GM12878 (cell line): ENCODE measurements around the gene PHF1. TPM values are rescaled to one million over a fixed set of nuclear protein-coding genes. Genes with fewer than 3 reads are reported as not detected.

Source experiments
- ATAC-seq: fragments of 200-7000 bp; cut with Tn5 transposase; 3 replicates; pipeline ENCODE4 v1.9.1; 2020; ENCODE audit warnings: mild to moderate bottlenecking, moderate library complexity
- BruUV-seq: library from RNA; stranded (reverse); fragments of 400-500 nt; replicated peaks from 2 replicates; lab custom pipeline; 2021; lab: Mats Ljungman, UMichigan
- CTCF ChIA-PET: fragments of 300-600 bp; sonication (Branson Sonifier 250); formaldehyde crosslinking; extraction: SDS; loops from one replicate; lab custom pipeline; 2021; ENCODE audit warnings: inconsistent platforms; lab: Yijun Ruan, JAX
- POLR2A ChIA-PET: fragments of 350-600 bp; formaldehyde crosslinking; extraction: SDS; loops from one replicate; lab custom pipeline; 2021; ENCODE audit warnings: inconsistent platforms; lab: Charles Lee
- RAD21 ChIA-PET: fragments of 300-600 bp; sonication (Branson Sonifier 250); formaldehyde crosslinking; loops from one replicate; lab custom pipeline; 2023; ENCODE audit warnings: antibody characterized with exemption; ENCODE audit not compliant: unreplicated experiment; lab: Charles Lee
- SMC1A ChIA-PET: fragments of 300-600 bp; sonication (Branson Sonifier 250); formaldehyde crosslinking; loops from one replicate; lab custom pipeline; 2023; ENCODE audit not compliant: unreplicated experiment, uncharacterized antibody; lab: Charles Lee
- DNase-seq: peaks from one replicate; pipeline ENCODE4 v3.0.0-alpha.2; 2011; ENCODE audit warnings: low read depth, low spot score
- FAIRE-seq: peaks from 3 replicates; lab custom pipeline; 2011; peaks lifted over from hg19 to GRCh38; lab: Jason Lieb, UNC
- H2AFZ ChIP-seq: 2 replicates; pipeline ENCODE4 v1.6.0; 2011; ENCODE audit warnings: low read depth, low read length, control low read depth; ENCODE audit not compliant: control insufficient read depth
- H3K27ac ChIP-seq: 2 replicates; pipeline ENCODE4 v1.5.1; 2011; ENCODE audit warnings: control low read depth; ENCODE audit not compliant: control insufficient read depth, insufficient read depth
- H3K27me3 ChIP-seq, 2 experiments: replicated peaks in 1 of 2; 2 replicates each; pipeline versions ENCODE4 v1.6.0 to v1.6.1; 2011; ENCODE audit warnings: low read length in 1 of 2; ENCODE audit not compliant: control insufficient read depth in 2 of 2, insufficient read depth in 2 of 2
- H3K36me3 ChIP-seq, 2 experiments: 2 replicates each; pipeline ENCODE4 v1.5.1; 2011; ENCODE audit warnings: low read length in 1 of 2; ENCODE audit not compliant: control insufficient read depth in 2 of 2, insufficient read depth in 2 of 2
- H3K4me1 ChIP-seq: 2 replicates; pipeline ENCODE4 v1.6.1; 2011; ENCODE audit warnings: mild to moderate bottlenecking, low read length, moderate library complexity, mixed read lengths; ENCODE audit not compliant: control insufficient read depth, insufficient read depth
- H3K4me2 ChIP-seq: 2 replicates; pipeline ENCODE4 v1.6.0; 2011; ENCODE audit warnings: control low read depth; ENCODE audit not compliant: control insufficient read depth, insufficient read depth
- H3K4me3 ChIP-seq: fragments of 200-600 bp; sonication (generic); 2 replicates; pipeline ENCODE4 v1.5.1; 2016
- H3K79me2 ChIP-seq: 2 replicates; pipeline ENCODE4 v1.6.0; 2011; ENCODE audit warnings: low read length; ENCODE audit not compliant: control insufficient read depth, insufficient read depth
- H3K9ac ChIP-seq: 2 replicates; pipeline ENCODE4 v1.8.0; 2011; ENCODE audit warnings: low read length, control low read depth, mixed read lengths; ENCODE audit not compliant: control insufficient read depth, insufficient read depth
- H3K9me3 ChIP-seq: replicated peaks from 3 replicates; pipeline ENCODE4 v1.5.1; 2011; ENCODE audit warnings: mild to moderate bottlenecking, low read length; ENCODE audit not compliant: control insufficient read depth, insufficient read depth
- H4K20me1 ChIP-seq: 2 replicates; pipeline ENCODE4 v1.6.0; 2011; ENCODE audit not compliant: control insufficient read depth, insufficient read depth
- BHLHE40 ChIP-seq, 2 experiments: fragments of 450-650 bp in 1 of 2; IDR thresholded peaks; 2 replicates each; pipeline ENCODE4 v1.6.1; 2011 to 2017; ENCODE audit warnings: low read depth in 2 of 2, borderline replicate concordance in 1 of 2, improper control_type of control experiment in 1 of 2, low read length in 1 of 2, mild to moderate bottlenecking in 1 of 2
- CBFB ChIP-seq: IDR thresholded peaks from 2 replicates; pipeline ENCODE4 v1.6.1; 2016; ENCODE audit warnings: antibody characterized with exemption, low read depth
- ESRRA ChIP-seq: IDR thresholded peaks from 2 replicates; pipeline ENCODE4 v1.6.1; 2012; ENCODE audit warnings: mild to moderate bottlenecking, low read length, improper control_type of control experiment
- IKZF1 ChIP-seq: fragments of 450-650 bp; conservative IDR thresholded peaks from 2 replicates; pipeline ENCODE4 v1.6.1; 2017; ENCODE audit warnings: antibody characterized with exemption, mild to moderate bottlenecking
- MTA3 ChIP-seq: IDR thresholded peaks from 2 replicates; pipeline ENCODE4 v1.6.1; 2012; ENCODE audit warnings: low read length, inconsistent platforms, borderline replicate concordance
- RUNX3 ChIP-seq: IDR thresholded peaks from 2 replicates; pipeline ENCODE4 v1.6.1; 2012; ENCODE audit warnings: low read length, inconsistent platforms
- ZBED1 ChIP-seq: IDR thresholded peaks from 2 replicates; pipeline ENCODE4 v1.6.1; 2016; ENCODE audit warnings: borderline replicate concordance
- ZBTB4 ChIP-seq: fragments of 450-650 bp; formaldehyde crosslinking; IDR thresholded peaks from 2 replicates; pipeline ENCODE4 v1.4.0; 2022; ENCODE audit warnings: mild to moderate bottlenecking, moderate library complexity
- ZSCAN29 ChIP-seq: fragments of 450-650 bp; IDR thresholded peaks from 2 replicates; pipeline ENCODE4 v1.6.1; 2017; ENCODE audit warnings: mild to moderate bottlenecking, moderate library complexity
- WGBS: methylation state at CpG from one replicate; pipeline ENCODE4 v1.1.6; 2016; ENCODE audit warnings: low lambda C conversion rate; ENCODE audit not compliant: insufficient replicate concordance, insufficient coverage; ENCODE audit errors: missing lambda C conversion rate; 5-methylcytosine and 5-hydroxymethylcytosine counted together
- in situ Hi-C: fragments of 300-500 bp; cut with MboI; formaldehyde crosslinking; loops from 9 replicates; pipeline ENCODE4 v1.14.3; 2018; ENCODE audit warnings: mixed read lengths
- intact Hi-C: fragments of 100-400 bp; cut with micrococcal nuclease; formaldehyde crosslinking; loops from one replicate; pipeline ENCODE4 v1.14.2; 2022; ENCODE audit not compliant: unreplicated experiment
- polyA plus RNA-seq, 11 experiments: library from polyadenylated mRNA; depleted of rRNA in 4 of 11; unstranded in 6 of 11; stranded (reverse) in 5 of 11; fragments of >200 nt; fragmentation: Nextera tagmentation in 4 of 11; fragmentation: Illumina TruSeq in 1 of 11; extraction: Ambion mirVana in 4 of 11; extraction: Trizol in 1 of 11; gene quantifications; 1 replicate in 1 of 11; 2 replicates in 10 of 11; pipeline versions ENCODE4 v1.2.1 to v1.2.3, GENCODE V29; 2011 to 2016; ENCODE audit warnings: inconsistent platforms in 2 of 11, missing spikeins in 2 of 11, low read depth in 1 of 11
- total RNA-seq, 4 experiments: library from RNA; depleted of rRNA in 3 of 4; stranded (reverse); fragments of >200 nt in 3 of 4; fragmentation: Illumina TruSeq in 1 of 4; extraction: Trizol in 1 of 4; gene quantifications; 2 replicates each; pipeline versions ENCODE4 v1.2.1 to v1.2.3, GENCODE V29; 2013 to 2021

The PHF1 gene
- total and polyA plus RNA-seq, 10 of the 15 experiments (the other 5 are each of a cell fraction or from before 2014, with no cell fraction given) = 1.3 to 17.8 (median 6.2) TPM

- H3K4me1 ChIP-seq = peaks cover 52% of the 10 kb centered on the region
- no peak for DNase-seq
- WGBS = 21% methylated on average over 2 of the region's 2 CpGs
- no peaks in the 10 kb centered on the region for H3K9me3 ChIP-seq
- peaks cover 6% of the 10 kb centered on the region for H3K79me2 ChIP-seq
- no peak for ATAC-seq
- no peaks in the 10 kb centered on the region for H3K27me3 ChIP-seq
- FAIRE-seq = no peak
- SMC1A ChIA-PET = interaction anchor here (0.6 to 1.7 kb wide), 4 partner anchors 11 to 24 kb away, joined by 3 to 8 read pairs (median 4); partner anchors contain the start of genes CUTA and ZBTB9
- intact Hi-C loops = no loop called here
- H3K4me3 ChIP-seq = no peak overlapping the region
- POLR2A ChIA-PET = interaction anchor here (1.0 to 1.8 kb wide), 3 partner anchors 16 to 150 kb away, joined by 3 to 6 read pairs (median 3); partner anchors contain the start of genes BAK1 and PHF1
- no peak overlapping the region for H3K9ac ChIP-seq
- no peaks in the 10 kb centered on the region for H3K36me3 ChIP-seq
- H3K27ac ChIP-seq = peak overlapping the region; percentile 50; the same call in 1 of the 2 replicates
- CTCF ChIA-PET = interaction anchor here (0.8 to 1.8 kb wide), 5 partner anchors 10 to 178 kb away, joined by 3 to 8 read pairs (median 7); partner anchors contain the start of genes CUTA and SYNGAP1
- no peak overlapping the region for H2AFZ ChIP-seq
- peak overlapping the region; percentile 93 for H3K4me2 ChIP-seq
- H4K20me1 ChIP-seq = no peaks in the 10 kb centered on the region
- in situ Hi-C loops = no loop called here
- TF ChIP-seq ESRRA (no peak), ZBED1 (no peak)
- no TSS peak for BruUV-seq
- RAD21 ChIA-PET = interaction anchor here (1.0 to 2.1 kb wide), 6 partner anchors 10 to 150 kb away, joined by 3 to 10 read pairs (median 4); partner anchors contain the start of genes BAK1, CUTA, PFDN6 and SYNGAP1
Measured at GRCh38 chr6:33429750-33430052, 18.9 kb downstream of the PHF1 start.

GRCh38 chr6:33430334-33430733, 19.5 kb downstream of the PHF1 start:
- no peak overlapping the region for H3K9ac ChIP-seq
- SMC1A ChIA-PET = interaction anchor here (0.6 to 1.7 kb wide), 11 partner anchors 11 to 159 kb away, joined by 3 to 7 read pairs (median 4); partner anchors contain the start of genes B3GALT4, RPS18, VPS52 and ZBTB22
- intact Hi-C loops = no loop called here
- POLR2A ChIA-PET = interaction anchor here (0.8 to 1.8 kb wide), 8 partner anchors 11 to 159 kb away, joined by 3 to 11 read pairs (median 3); partner anchors contain the start of genes BAK1, CUTA, RPS18 and SYNGAP1
- no peak for DNase-seq
- FAIRE-seq = no peak
- H3K27ac ChIP-seq = peak overlapping the region; percentile 50
- peaks cover 6% of the 10 kb centered on the region for H3K79me2 ChIP-seq
- no peak overlapping the region for H2AFZ ChIP-seq
- no peak overlapping the region for H3K4me3 ChIP-seq
- RAD21 ChIA-PET = interaction anchor here (0.6 to 2.6 kb wide), 9 partner anchors 12 to 190 kb away, joined by 3 to 10 read pairs (median 4); partner anchors contain the start of genes BAK1, CUTA, ITPR3 and PFDN6
- no peaks in the 10 kb centered on the region for H3K27me3 ChIP-seq
- no TSS peak for BruUV-seq
- peaks cover 47% of the 10 kb centered on the region for H3K4me1 ChIP-seq
- WGBS = 24% methylated on average over 2 of the region's 2 CpGs
- ATAC-seq = peak; percentile 5
- H4K20me1 ChIP-seq = no peaks in the 10 kb centered on the region
- peak overlapping the region; percentile 93 for H3K4me2 ChIP-seq
- CTCF ChIA-PET = interaction anchor here (0.6 to 1.6 kb wide), 11 partner anchors 12 to 177 kb away, joined by 3 to 9 read pairs (median 3); partner anchors contain the start of genes CUTA and ZBTB9
- no peaks in the 10 kb centered on the region for H3K9me3 ChIP-seq
- TF ChIP-seq CBFB (0 out of 2 replicates have a peak, but pooled peaks have one; percentile 17), IKZF1 (0 out of 2 replicates have a peak, but pooled peaks have one; percentile 11), ZBTB4 (CRISPR knock-in tag) (no peak), BHLHE40 (IDR thresholded peaks at IDR 0.05; ENCODE audit: borderline replicate concordance in 1 of 2, low read depth in 2 of 2, low read length in 1 of 2) (peak; percentile 70 to 76), RUNX3 (peak; percentile 81), ZSCAN29 (no peak), MTA3 (peak; percentile 64; the same call in 1 of the 2 replicates)
- TF ChIP-seq, all 136 proteins: peak for 5
- H3K36me3 ChIP-seq = no peaks in the 10 kb centered on the region
- in situ Hi-C loops = no loop called here
